Measurements from ENCODE around the gene EIF4G3. TPM values are rescaled to one million over a fixed set of nuclear protein-coding genes. Genes with fewer than 3 reads are reported as not detected.

The EIF4G3 gene
- total and polyA plus RNA-seq, 2 donors (not counting 3 experiments of a cell fraction or from before 2014, with no cell fraction given): 40.7 to 78.5 TPM

- dilution Hi-C loops (cut with MboI; ENCODE audit: extremely low pct_ligation_motif_present, low sequenced_read_pairs): no loop called here
- POLR2A ChIA-PET: interaction anchor here (1.7 kb wide), 1 partner anchor 406 kb away, joined by 6 read pairs; the partner anchor contains the start of gene HP1BP3
Observed at GRCh38 chr1:21192871-21193270, 16.2 kb upstream of the EIF4G3 start.

More at GRCh38 chr1:21192871-21193270, 16.2 kb upstream of the EIF4G3 start:
- no peaks in the 10 kb centered on the region for H3K79me2 ChIP-seq (ENCODE audit: control insufficient read depth, insufficient read depth, low read length)
- no peak for DNase-seq (ENCODE audit: low read depth, low spot score)
- FAIRE-seq: no peak
- no peaks in the 10 kb centered on the region for H3K9me3 ChIP-seq (replicated peaks; ENCODE audit: control insufficient read depth, insufficient read depth, low read length)
- CTCF ChIA-PET: interaction anchor here (0.7 to 1.9 kb wide), 13 partner anchors 9 to 496 kb away, joined by 3 to 14 read pairs (median 4); partner anchors contain the start of gene HP1BP3
- peak overlapping the region; percentile 31 for H3K4me2 ChIP-seq (ENCODE audit: insufficient read depth, low read length)
- no peak overlapping the region for H3K4me3 ChIP-seq (replicated peaks in 1 of 3; ENCODE audit: insufficient read depth in 1 of 3, low read depth in 1 of 3, low read length in 3 of 3)
- H2AFZ ChIP-seq (ENCODE audit: low read depth, low read length): peak overlapping the region; percentile 75
- peaks cover 9% of the 10 kb centered on the region for H3K4me1 ChIP-seq (ENCODE audit: control insufficient read depth, extremely low read depth, insufficient read depth, low read length)
- H3K27me3 ChIP-seq (ENCODE audit: control insufficient read depth in 2 of 2, insufficient read depth in 2 of 2, low read length in 2 of 2): no peaks in the 10 kb centered on the region
- H3K9me1 ChIP-seq (replicated peaks; ENCODE audit: control insufficient read depth, extremely low read depth, insufficient read depth, low read length): no peaks in the 10 kb centered on the region
- no TSS peak for BruUV-seq (replicated peaks)
- no peak overlapping the region for H3K9ac ChIP-seq (replicated peaks; ENCODE audit: extremely low read depth, insufficient read depth, low read length)
- TF ChIP-seq MYC (IDR thresholded peaks at IDR 0.05; ENCODE audit: low read depth, low read length): no peak
- no peak for TF ChIP-seq FOS (IDR thresholded peaks at IDR 0.05; ENCODE audit: borderline replicate concordance, insufficient read depth, low read length)
- TF ChIP-seq EZH2 (IDR thresholded peaks at IDR 0.05; ENCODE audit: borderline replicate concordance, low read depth, low read length, severe bottlenecking): no peak
- no peak for TF ChIP-seq GATA2 (IDR thresholded peaks at IDR 0.05; ENCODE audit: insufficient read depth, insufficient read length, low read depth, low read length)
- no peak for TF ChIP-seq MAX (IDR thresholded peaks at IDR 0.05; ENCODE audit: insufficient read depth, insufficient read length)
- TF ChIP-seq JUN (IDR thresholded peaks at IDR 0.05; ENCODE audit: borderline replicate concordance, insufficient read depth, insufficient read length, low read depth): no peak
- TF ChIP-seq POLR2A (IDR thresholded peaks at IDR 0.05; ENCODE audit: low read depth, low read length): no peak
- TF ChIP-seq CTCF (IDR thresholded peaks at IDR 0.05; ENCODE audit: extremely low read depth in 1 of 2, insufficient read depth in 1 of 2, low read depth in 1 of 2, low read length in 2 of 2): no peak
- no peak for TF ChIP-seq POLR2AphosphoS5 (IDR thresholded peaks at IDR 0.05; ENCODE audit: insufficient read depth, low read depth, low read length)
- intact Hi-C loops (cut with micrococcal nuclease): loop anchor here (10.0 kb wide), 1 partner anchor 668 kb away; no protein-coding TSS in a partner anchor
- H3K27ac ChIP-seq (ENCODE audit: insufficient read depth, low read depth, low read length): no peak overlapping the region
- H4K20me1 ChIP-seq (replicated peaks; ENCODE audit: control insufficient read depth, extremely low read depth, insufficient read depth, low read length): no peaks in the 10 kb centered on the region
- no peaks in the 10 kb centered on the region for H3K36me3 ChIP-seq (ENCODE audit: control insufficient read depth in 2 of 2, extremely low read depth in 1 of 2, insufficient read depth in 2 of 2, low read length in 2 of 2)

Measured in endothelial cell of umbilical vein (primary cell).